HepG2 (cell line): ENCODE data around the gene STMN3. TPM values are rescaled to one million over a fixed set of nuclear protein-coding genes. Genes with fewer than 3 reads are reported as not detected.

Source experiments
- E2F1 ChIP-seq: sonication (generic); formaldehyde crosslinking; IDR thresholded peaks from 2 replicates; pipeline ENCODE4 v1.5.0; 2020; ENCODE audit warnings: missing genetic modification reagents
- ETS1 ChIP-seq: sonication (generic); formaldehyde crosslinking; IDR thresholded peaks from 2 replicates; pipeline ENCODE4 v1.4.0; 2020; ENCODE audit warnings: missing genetic modification reagents
- FOXC1 ChIP-seq: sonication (generic); formaldehyde crosslinking; IDR thresholded peaks from 2 replicates; pipeline ENCODE4 v1.8.0; 2022; ENCODE audit warnings: mild to moderate bottlenecking, missing genetic modification reagents, borderline replicate concordance
- FOXK1 ChIP-seq: sonication (generic); formaldehyde crosslinking; IDR thresholded peaks from 2 replicates; pipeline ENCODE4 v1.4.0; 2020; ENCODE audit warnings: low read depth, missing genetic modification reagents, borderline replicate concordance
- HIVEP1 ChIP-seq: sonication (generic); formaldehyde crosslinking; IDR thresholded peaks from 2 replicates; pipeline ENCODE4 v1.4.0; 2020; ENCODE audit warnings: mild to moderate bottlenecking, missing genetic modification reagents
- ISL2 ChIP-seq: sonication (generic); formaldehyde crosslinking; IDR thresholded peaks from 2 replicates; pipeline ENCODE4 v1.5.0; 2020; ENCODE audit warnings: missing genetic modification reagents
- ISX ChIP-seq: sonication (generic); formaldehyde crosslinking; conservative IDR thresholded peaks from 2 replicates; pipeline ENCODE4 v1.5.0; 2020; ENCODE audit warnings: missing genetic modification reagents
- KDM4B ChIP-seq: sonication (generic); formaldehyde crosslinking; IDR thresholded peaks from 2 replicates; pipeline ENCODE4 v1.4.0; 2020; ENCODE audit warnings: missing genetic modification reagents
- KLF11 ChIP-seq: IDR thresholded peaks from 2 replicates; pipeline ENCODE4 v1.6.1; 2016; ENCODE audit warnings: missing compliant biosample characterization
- MIER2 ChIP-seq: IDR thresholded peaks from 2 replicates; pipeline ENCODE4 v1.6.1; 2016; ENCODE audit warnings: missing biosample characterization, missing genetic modification reagents
- MYC ChIP-seq: sonication (generic); formaldehyde crosslinking; IDR thresholded peaks from 2 replicates; pipeline ENCODE4 v1.9.0; 2021; ENCODE audit warnings: missing genetic modification reagents, borderline replicate concordance
- PHF8 ChIP-seq: sonication (generic); formaldehyde crosslinking; IDR thresholded peaks from 2 replicates; pipeline ENCODE4 v1.5.0; 2020; ENCODE audit warnings: missing genetic modification reagents
- PPARG ChIP-seq: conservative IDR thresholded peaks from 2 replicates; pipeline ENCODE4 v1.6.1; 2016; ENCODE audit warnings: missing biosample characterization, missing genetic modification reagents
- TBX2 ChIP-seq: sonication (generic); formaldehyde crosslinking; IDR thresholded peaks from 2 replicates; pipeline ENCODE4 v1.5.0; 2020; ENCODE audit warnings: missing genetic modification reagents, mild to moderate bottlenecking, borderline replicate concordance
- TERF1 ChIP-seq: sonication (generic); formaldehyde crosslinking; IDR thresholded peaks from 2 replicates; pipeline ENCODE4 v1.8.0; 2022; ENCODE audit warnings: mild to moderate bottlenecking, missing genetic modification reagents, moderate library complexity
- UBTF ChIP-seq: sonication (generic); formaldehyde crosslinking; IDR thresholded peaks from 2 replicates; pipeline ENCODE4 v1.4.0; 2020; ENCODE audit warnings: mild to moderate bottlenecking, missing genetic modification reagents
- ZNF180 ChIP-seq: sonication (generic); formaldehyde crosslinking; IDR thresholded peaks from 2 replicates; pipeline ENCODE4 v1.4.0; 2020; ENCODE audit warnings: low read depth, missing genetic modification reagents, borderline replicate concordance
- ZNF232 ChIP-seq: sonication (generic); formaldehyde crosslinking; IDR thresholded peaks from 2 replicates; pipeline ENCODE4 v1.4.0; 2020; ENCODE audit warnings: missing genetic modification reagents, borderline replicate concordance
- ZNF264 ChIP-seq: sonication (generic); formaldehyde crosslinking; IDR thresholded peaks from 2 replicates; pipeline ENCODE4 v1.4.0; 2020; ENCODE audit warnings: missing genetic modification reagents
- ZNF33B ChIP-seq: sonication (generic); formaldehyde crosslinking; IDR thresholded peaks from 2 replicates; pipeline ENCODE4 v1.5.1; 2020; ENCODE audit warnings: mild to moderate bottlenecking, missing genetic modification reagents
- ZNF543 ChIP-seq: sonication (generic); formaldehyde crosslinking; IDR thresholded peaks from 2 replicates; pipeline ENCODE4 v1.4.0; 2020; ENCODE audit warnings: mild to moderate bottlenecking, missing genetic modification reagents
- ZNF572 ChIP-seq: sonication (generic); formaldehyde crosslinking; IDR thresholded peaks from 2 replicates; pipeline ENCODE4 v1.5.1; 2020; ENCODE audit warnings: mild to moderate bottlenecking, missing genetic modification reagents
- ZNF781 ChIP-seq: sonication (generic); formaldehyde crosslinking; IDR thresholded peaks from 2 replicates; pipeline ENCODE4 v1.5.1; 2020; ENCODE audit warnings: borderline replicate concordance, mild to moderate bottlenecking, missing genetic modification reagents; ENCODE audit errors: not compliant biosample characterization
- ZSCAN21 ChIP-seq: sonication (generic); formaldehyde crosslinking; IDR thresholded peaks from 2 replicates; pipeline ENCODE4 v1.8.0; 2022; ENCODE audit warnings: mild to moderate bottlenecking, missing genetic modification reagents, moderate library complexity, borderline replicate concordance
- polyA plus RNA-seq, 8 experiments: library from polyadenylated mRNA; depleted of rRNA in 3 of 8; stranded (reverse) in 7 of 8; unstranded in 1 of 8; fragments of >200 nt; fragmentation: Illumina TruSeq in 4 of 8; extraction: Trizol in 4 of 8; gene quantifications; 2 replicates each; pipeline versions ENCODE4 v1.2.1 to v1.2.3, GENCODE V29; 2011 to 2016; ENCODE audit warnings: low read depth in 4 of 8, missing spikeins in 1 of 8, mixed read lengths in 1 of 8; ENCODE audit not compliant: insufficient read depth in 1 of 8
- total RNA-seq, 5 experiments: library from RNA; depleted of rRNA; stranded (reverse); fragments of >200 nt; fragmentation: Illumina TruSeq; extraction: Trizol; gene quantifications; 2 replicates each; pipeline ENCODE4 v1.2.3, GENCODE V29; 2016; ENCODE audit warnings: low read depth in 1 of 5

Gene STMN3
- total and polyA plus RNA-seq, 2 of the 13 experiments (the other 11 are each of a cell fraction or from before 2014, with no cell fraction given), result 21.0 to 48.3 TPM

GRCh38 chr20:63625771-63626423, 27.3 kb downstream of the STMN3 start (continued):
- TF ChIP-seq ISL2 (CRISPR knock-in tag) (peak; percentile 23; the same call in 1 of the 2 replicates), FOXC1 (CRISPR knock-in tag) (no peak), ETS1 (CRISPR knock-in tag) (no peak), FOXK1 (CRISPR knock-in tag) (0 out of 2 replicates have a peak, but pooled peaks have one; percentile 5), TERF1 (CRISPR knock-in tag) (0 out of 2 replicates have a peak, but pooled peaks have one; percentile 24), MIER2 (CRISPR knock-in tag) (0 out of 2 replicates have a peak, but pooled peaks have one; percentile 27), ISX (CRISPR knock-in tag) (no peak), KLF11 (CRISPR knock-in tag) (peak; percentile 50; the same call in 1 of the 2 replicates), UBTF (CRISPR knock-in tag) (peak; percentile 61), ZNF180 (CRISPR knock-in tag) (no peak), ZNF543 (0 out of 2 replicates have a peak, but pooled peaks have one; percentile 78), MYC (CRISPR knock-in tag) (no peak), TBX2 (CRISPR knock-in tag) (0 out of 2 replicates have a peak, but pooled peaks have one; percentile 13), HIVEP1 (CRISPR knock-in tag) (peak; percentile 70; the same call in 1 of the 2 replicates), PPARG (0 out of 2 replicates have a peak, but pooled peaks have one; percentile 15), E2F1 (peak; percentile 68; the same call in 1 of the 2 replicates), ZSCAN21 (CRISPR knock-in tag) (no peak), ZNF781 (CRISPR knock-in tag) (peak; percentile 79), PHF8 (CRISPR knock-in tag) (peak; percentile 11; the same call in 1 of the 2 replicates), KDM4B (CRISPR knock-in tag) (peak; percentile 28; the same call in 1 of the 2 replicates), ZNF232 (CRISPR knock-in tag) (0 out of 2 replicates have a peak, but pooled peaks have one; percentile 50), ZNF572 (0 out of 2 replicates have a peak, but pooled peaks have one; percentile 60), ZNF33B (0 out of 2 replicates have a peak, but pooled peaks have one; percentile 68), ZNF264 (CRISPR knock-in tag) (0 out of 2 replicates have a peak, but pooled peaks have one; percentile 43)
